Activated T-cell treated with anti-CD3 and anti-CD28 coated beads for 48 hours (primary cell): ENCODE results near the gene OR52A5.
"Not testable (repeated sequence)": the region's sequence is repeated elsewhere in the genome, so short reads cannot be mapped to it uniquely, and the experiment has no call there.

Source experiments
- DNase-seq: peaks from one replicate; pipeline ENCODE4 v3.0.0-alpha.2; 2020; ENCODE audit warnings: low read depth

The OR52A5 gene

DNA sequence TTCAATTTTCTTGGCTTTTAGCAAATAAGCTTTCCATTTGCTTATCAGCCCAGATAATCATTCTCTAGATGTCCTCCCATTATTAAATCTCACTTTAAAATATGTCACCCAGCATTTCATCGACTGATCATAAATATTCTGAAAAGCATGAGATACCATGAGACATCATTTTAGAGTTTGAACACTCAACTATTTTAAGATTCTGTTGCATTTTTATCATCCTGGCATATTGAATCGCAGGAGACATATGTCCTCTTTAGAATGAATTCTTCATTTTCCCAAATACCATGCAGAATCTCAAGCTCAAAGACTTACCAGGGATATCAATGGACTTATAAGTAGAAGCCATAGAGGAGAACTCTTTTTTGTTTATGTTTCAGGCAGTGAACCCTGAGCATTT lies at the start of gene OR52A5:
Gene OR52A5 (minus strand): TSS at position 361 of the 400 bp plus-strand sequence. CDS start 5,714 bp downstream, outside the sequence.
- DNase-seq = no peak

DNA sequence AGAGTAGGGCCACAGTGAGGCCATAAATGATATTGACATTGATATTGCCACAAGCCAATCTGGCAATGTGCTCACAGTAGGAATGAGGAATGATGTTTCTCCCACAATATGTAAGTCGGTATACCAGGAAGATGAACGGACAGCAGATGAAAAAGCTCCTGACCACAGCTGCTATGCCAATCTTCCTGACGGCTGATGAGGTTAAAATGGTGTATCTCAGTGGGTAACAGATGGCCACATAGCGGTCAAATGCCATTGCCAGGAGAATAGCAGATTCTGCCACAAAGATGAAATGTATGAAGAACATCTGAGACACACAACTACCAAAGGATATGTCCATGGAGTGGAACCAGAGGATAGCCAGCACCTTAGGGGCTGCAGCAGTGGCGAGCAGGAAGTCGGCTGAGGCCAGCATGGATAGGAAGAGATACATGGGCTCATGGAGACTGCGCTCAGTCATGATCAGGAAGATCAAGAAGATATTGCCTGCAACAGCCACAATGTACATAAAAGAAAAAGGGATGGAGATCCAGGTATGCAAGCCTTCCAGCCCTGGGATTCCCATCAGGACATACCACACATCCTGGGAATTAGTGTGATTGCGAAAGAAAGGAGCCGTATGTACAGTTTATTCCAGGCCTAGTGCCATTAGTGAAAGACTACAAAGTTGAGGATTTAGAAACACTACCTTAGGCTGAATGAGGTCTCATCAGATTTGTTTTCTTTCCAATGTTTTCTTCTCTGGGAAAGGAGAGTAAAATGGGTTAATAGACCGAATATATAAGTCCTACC lies 40.1 kb upstream of the OR52A5 start:
- no peak for DNase-seq

DNA sequence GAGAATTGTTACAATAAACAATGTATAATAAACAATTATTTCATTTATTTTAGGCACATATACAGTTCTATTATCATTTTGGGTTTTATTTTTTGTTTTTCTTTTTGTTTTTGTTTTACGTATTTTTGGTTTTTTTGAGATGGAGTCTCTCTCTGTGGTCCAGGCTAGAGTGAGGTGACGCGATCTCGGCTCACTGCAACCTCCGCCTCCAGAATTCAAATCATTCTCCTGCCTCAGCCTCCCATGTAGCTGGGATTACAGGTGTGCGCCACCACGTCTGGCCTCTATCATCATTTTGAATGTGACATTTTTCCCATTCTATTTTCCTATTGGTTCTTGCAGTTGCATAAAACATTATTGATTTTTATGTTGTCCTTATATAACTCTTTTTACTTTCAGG lies 36.8 kb upstream of the OR52A5 start:
- DNase-seq = no peak

DNA sequence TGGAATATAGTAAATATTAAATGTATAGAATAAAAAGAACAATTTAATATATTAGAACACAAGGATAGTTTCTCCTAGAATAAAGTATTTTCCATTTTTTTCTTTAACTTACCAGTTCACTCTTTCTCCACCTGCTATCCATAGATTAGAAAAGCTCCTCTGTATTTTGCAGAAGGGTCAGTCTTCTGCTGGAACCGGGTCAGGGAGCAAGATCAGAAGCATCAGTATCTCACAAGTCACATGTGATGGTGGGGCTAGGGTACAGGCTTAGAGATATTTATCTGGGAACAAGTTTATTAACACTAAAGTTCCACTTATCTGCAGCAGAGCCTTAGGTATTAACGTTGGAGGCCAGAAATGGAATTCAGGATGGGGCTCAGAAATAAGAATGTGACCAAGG lies 33.7 kb upstream of the OR52A5 start:
- DNase-seq = no peak

DNA sequence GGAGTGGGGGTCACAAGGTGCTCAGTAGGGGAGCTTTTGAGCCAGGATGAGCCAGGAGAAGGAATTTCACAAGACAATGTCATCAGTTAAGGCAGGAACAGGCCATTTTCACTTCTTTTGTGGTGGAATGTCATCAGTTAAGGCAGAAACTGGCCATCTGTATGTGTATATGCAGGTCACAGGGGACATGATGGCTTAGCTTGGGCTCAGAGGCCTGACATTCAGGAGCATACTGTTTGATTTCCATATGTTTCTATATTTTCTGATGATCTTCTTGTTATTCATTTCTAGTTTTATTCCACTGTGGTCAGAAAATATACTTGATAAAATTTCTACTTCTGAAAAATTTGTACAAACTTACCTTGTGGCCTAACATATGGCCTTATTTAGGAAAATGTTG lies 27.7 kb upstream of the OR52A5 start:
- not testable (repeated sequence) for DNase-seq

DNA sequence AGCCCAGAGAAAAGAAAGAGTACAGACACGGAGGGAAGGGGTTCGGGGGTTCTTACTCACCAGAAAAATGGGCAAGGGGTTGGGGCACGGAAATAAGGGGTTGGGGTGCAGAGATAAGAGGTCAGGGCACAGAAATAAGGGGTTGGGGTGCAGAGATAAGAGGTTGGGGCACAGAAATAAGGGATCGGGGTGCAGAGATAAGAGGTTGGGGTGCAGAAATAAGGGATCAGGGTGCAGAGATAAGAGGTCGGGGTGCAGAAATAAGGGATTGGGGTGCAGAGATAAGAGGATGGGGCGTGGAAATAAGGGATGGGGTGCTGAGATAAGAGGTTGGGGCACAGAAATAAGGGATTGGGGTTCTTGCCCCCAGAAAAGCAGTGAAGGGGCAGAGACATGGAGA lies 26.7 kb upstream of the OR52A5 start:
- DNase-seq = not testable (repeated sequence)

DNA sequence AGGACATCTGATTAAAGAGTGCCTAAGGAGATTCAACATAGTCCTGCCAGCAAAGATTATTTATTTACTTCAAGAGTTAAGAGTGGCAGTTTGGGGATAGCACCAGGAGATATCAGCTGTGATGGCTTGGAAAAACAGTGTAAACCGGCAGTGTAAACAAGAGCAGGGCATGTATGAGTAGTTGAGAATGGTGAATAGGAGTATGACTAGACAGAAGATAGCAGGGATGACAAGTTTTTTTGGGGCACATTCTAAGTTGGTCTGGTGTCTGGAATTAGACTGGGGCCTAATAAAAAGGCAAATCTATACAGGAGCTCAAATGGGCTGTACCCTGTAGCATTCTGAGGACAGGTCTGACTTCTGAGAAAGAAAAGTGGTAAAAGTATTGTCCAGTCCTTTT lies 22.9 kb upstream of the OR52A5 start:
- not testable (repeated sequence) for DNase-seq

DNA sequence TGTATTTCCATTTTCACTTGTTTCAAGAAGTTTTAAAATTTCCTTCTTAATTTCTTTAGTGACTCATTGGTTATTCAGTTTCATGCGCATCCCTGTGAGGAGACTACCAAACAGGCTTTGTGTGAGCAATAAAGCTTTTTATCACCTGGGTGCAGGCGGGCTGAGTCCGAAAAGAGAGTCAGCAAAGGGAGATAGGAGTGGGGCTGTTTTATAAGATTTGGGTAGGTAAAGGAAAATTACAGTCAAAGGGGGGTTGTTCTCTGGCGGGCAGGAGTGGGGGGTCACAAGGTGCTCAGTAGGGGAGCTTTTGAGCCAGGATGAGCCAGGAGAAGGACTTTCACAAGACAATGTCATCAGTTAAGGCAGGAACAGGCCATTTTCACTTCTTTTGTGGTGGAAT lies 22.1 kb upstream of the OR52A5 start:
- DNase-seq = not testable (repeated sequence)

DNA sequence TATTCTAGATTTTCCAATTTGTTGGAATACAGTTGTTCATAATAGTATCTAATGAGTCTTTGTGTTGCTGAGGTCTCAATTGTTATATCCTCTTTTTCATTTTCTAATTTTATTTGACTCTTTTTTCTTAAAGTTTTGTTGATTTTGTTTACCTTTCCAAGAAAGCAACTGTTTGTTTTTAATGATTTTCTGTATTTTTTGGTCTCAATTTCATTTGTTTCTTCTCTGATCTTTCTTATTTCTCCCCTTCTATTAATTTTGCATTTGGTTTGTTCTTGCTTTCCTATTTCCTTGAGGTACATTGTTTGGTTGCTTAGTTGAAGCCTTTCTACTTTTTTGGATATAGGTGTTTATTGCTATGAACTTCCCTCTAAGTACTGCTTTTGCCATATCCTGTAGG lies 21.6 kb upstream of the OR52A5 start:
- no peak for DNase-seq

DNA sequence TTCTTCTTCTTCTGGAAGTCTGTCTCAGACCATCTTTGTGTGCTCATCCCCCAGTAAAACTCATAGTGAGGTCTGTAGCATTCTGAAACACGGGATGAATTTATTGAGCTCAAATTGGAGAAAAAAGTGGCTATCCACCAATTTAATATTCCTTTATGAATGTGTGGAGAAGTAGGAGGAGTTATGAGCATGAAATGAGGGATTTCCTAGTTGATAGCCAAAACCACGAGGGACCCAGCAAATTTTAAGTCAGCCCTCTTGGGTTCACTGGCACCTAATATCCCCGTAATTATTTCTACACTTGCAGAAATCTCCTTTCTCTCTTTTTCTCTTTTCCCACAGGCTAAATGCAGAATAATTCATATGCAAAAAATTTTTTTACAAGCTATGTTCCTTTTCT lies 16.5 kb upstream of the OR52A5 start, which contains the start of gene OR52A1:
Gene OR52A1 (minus strand): TSS at position 101 of the 400 bp plus-strand sequence. CDS start 2,388 bp downstream, outside the sequence.
- no peak for DNase-seq

DNA sequence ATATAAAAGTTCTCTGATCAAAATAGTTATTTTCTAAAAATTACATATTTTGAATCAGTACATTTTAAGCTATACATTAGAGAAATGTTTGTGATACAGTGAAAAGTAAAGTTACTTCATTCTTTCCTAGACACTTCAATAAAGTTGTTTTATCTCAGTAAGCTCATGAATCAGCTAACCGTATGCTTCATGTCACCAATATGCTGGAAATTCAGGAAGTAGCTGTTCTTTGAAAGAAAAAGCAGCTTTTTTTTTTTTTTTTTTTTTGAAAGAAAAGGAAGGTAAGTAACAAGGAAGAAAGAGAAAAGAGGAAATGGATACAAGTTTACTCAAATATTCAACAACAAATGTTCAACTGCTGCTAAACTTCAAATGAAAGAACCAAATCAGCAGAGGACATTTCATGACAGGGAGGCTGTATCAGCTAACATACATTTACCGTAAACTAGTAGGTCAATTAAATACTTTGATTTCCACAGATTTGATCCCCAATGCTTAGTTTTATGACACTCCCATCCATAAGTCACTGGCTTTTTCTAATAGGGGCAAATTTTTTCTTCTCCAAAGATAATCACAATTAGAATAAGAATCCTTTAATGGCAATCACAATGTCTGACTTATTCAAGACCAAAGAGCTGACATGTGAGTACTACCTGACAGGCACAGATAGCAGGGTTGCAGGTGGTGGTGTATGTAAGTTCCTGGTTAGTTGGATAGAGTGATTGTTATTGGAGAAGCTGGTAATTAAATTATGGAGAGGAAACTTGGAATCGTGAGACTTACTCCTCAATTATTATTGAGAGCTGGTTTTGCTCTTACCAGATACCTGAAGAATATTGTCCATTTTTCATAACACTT lies 15.6 kb upstream of the OR52A5 start:
- no peak for DNase-seq

DNA sequence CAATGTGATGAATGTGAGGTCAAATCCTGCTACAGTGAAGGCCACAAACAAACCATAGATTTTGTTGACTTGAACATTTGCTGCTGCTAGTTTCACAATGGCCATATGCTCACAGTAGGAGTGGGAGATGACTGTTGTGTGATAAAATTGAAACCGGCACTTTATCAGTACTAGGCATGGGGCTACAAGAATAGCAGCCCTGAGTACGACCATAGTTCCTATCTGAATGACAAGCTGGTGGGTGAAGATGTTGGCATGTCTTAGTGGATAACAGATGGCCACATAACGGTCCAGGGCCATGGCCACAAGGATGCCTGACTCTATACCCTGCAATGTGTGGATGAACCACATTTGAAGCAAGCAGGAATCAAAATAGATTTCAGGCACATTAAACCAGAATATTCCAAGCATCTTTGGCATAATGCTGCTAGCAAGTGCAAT lies 13.6 kb upstream of the OR52A5 start:
- DNase-seq = no peak

DNA sequence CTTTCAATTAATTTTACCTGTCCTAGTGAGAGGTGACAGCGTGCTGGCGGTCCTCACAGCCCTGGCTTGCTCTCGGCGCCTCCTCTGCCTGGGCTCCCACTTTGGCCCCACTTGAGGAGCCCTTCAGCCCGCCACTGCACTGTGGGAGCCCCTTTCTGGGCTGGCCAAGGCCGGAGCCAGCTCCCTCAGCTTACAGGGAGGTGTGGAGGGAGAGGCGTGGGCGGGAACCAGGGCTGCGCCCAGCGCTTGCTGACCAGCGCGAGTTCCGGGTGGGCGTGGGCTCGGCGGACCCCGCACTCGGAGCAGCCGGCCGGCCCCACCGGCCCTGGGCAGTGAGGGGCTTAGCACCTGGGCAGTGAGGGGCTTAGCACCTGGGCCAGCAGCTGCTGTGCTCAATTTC lies 6.0 kb upstream of the OR52A5 start:
- not testable (repeated sequence) for DNase-seq

DNA sequence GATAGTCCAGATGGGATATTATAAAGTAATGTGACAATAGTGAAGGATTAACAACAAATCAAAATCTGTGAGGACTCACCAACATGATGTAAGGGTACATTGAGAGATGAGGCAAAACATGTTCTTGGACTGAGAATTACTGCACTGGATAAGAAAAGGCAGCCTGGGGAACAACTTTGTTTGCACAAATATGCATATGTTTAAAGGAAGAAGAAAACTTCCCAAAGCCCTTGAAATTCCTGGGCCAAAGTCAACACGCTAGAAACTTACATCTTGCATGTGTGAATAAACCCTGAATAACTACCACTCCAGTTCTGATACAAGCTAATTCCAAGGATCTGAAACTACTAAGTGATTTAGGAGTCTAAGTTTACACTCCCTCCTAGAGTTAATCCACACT lies 1.1 kb downstream of the OR52A5 start:
- DNase-seq = no peak

DNA sequence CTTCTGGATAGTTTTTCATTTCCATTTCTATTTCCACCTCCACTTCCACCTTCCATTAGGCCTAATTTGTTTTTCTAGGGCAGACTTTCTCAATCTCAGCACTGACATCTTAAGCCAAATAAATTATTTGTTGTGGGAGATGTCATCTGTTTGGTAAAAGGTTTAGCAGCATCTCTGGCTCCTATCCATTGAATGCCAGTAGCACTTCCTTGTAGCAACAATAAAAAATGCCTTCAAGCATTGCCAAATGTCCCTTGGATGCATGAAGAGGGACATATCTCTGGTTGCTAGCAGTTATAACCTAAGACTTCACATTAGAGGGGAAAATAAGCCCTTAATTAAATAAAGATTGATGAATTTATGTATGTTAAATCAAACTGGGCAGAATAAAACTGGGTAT lies 1.9 kb downstream of the OR52A5 start:
- DNase-seq = no peak

DNA sequence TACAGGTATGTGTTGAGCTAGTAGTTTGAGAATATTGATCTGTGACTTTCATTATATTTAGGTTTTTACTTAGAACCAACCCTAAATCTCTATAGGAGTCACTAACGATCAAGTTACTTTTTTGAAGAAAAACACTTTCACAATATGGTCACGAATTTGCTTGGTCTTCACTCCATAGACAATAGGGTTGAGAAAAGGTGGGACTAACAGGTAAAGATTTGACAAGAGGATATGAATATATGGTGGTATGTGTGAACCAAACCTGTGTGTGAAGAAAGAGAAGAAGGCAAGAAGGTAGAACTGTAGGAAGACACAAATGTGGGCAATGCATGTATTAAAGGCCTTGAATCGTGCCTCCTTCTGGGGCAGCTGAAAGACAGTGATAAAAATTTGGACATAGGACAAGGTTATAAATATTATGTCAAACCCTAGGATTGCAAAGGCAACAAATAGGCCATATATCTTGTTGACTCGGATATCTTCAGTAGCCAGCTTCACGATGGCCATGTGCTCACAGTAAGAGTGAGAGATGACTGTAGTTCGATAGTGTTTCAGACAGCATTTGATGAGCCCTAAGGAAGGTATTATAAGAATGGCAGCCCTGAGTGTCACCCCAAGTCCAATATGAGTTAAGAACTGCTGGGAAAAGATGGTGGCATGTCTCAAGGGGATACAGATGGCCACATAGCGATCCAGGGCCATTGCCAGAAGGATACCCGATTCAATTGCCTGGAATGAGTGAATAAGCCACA lies 6.4 kb downstream of the OR52A5 start:
- no peak for DNase-seq

DNA sequence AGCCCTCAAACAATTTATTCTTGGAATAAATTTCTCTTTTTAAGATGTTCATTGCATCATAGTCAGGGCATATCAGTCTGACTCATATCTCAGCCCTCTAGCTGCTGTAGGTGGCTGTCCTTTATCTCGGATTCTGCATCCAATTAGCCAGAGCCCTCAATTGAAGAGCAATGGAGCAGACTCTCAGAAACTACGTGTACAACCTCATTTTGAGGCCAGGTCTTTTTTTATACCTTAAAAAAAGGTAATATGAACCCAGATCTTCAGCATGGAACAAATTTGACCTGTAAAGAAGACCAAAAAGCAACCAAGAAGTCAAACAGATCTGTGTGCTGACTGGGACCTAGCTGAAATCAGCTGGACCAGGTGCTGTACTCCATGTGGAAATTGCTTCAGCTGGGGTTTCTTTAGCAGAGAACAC lies 8.7 kb downstream of the OR52A5 start:
- DNase-seq = no peak

DNA sequence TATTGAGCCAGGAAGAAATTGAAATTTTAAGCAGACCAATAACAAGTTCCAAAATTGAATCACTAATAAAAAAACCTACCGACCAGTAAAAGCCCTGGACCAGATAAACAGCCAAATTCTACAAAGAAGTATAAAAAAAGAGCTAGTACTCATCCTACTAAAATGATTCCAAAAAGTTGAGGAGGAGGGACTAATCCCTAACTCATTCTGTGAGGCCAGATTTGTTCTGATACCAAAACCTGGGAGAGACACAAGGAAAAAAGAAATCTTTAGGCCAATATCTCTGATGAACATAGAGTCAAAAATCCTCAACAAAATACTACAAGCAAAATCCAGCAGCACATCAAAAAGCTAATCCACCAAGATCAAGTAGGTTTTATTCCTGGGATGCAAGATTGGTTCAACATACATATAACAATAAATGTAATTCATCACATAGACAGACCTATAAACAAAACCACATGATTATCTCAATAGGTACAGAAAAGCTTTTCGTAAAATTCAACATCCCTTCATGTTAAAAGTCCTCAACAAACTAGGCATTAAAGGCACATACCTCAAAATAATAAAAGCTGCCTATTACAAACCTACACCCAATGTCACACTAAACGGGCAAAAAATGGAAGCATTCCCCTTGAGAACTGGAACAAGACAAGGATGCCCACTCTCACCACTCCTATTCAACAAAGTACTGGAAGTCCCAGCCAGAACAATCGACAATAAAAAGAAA lies 13.1 kb downstream of the OR52A5 start:
- DNase-seq = no peak

DNA sequence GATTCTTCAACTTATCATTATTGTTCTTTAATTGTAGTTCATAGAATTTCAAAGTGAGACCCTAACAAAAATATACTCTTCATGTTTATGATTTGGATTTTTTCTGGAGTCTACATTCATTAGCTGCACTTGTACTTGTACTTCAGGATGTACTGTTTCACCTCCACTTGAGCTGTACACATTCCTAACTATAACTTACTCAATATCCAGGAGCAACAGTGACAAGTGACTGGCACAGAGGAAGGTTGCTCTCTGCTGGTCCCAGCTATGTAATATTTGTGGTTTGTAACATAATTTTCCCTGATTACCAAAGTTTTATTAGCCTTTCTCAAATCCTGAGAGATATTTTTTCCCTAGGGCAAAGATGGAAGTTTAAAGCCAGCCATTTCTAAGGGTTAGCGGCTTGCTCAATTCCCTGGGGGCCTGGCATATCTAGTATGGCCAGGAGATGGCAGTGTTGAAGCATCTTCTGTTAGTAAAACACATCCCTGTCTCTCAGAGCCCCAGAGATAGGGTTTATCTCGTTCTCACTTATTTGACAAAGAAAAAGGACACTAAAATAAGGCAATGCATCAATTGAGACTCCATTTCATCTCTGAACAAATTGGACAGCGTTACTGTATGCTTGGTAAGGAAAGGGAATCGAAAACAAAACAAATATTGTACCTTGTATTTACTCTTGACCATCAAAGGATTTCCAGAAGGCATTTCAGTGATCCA lies 14.2 kb downstream of the OR52A5 start:
- peak; percentile 10 for DNase-seq

DNA sequence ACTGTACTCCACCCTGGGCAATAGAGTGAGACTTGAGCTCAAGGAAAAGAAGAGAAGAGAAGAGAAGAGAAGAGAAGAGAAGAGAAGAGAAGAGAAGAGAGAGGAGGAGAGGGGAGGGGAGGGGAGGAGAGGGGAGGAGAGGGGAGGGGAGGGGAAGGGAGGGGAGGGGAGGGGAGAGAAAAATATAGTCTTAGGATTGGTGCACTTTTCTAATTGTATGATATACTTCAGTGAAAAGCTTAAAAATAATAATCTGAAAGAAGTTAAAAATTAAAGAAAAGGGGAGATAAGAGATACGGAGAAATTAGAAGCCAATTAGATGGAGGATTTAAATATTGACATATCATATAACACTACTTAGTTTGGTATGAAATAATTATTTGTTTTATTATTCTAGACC lies 19.3 kb downstream of the OR52A5 start:
- DNase-seq = no peak

DNA sequence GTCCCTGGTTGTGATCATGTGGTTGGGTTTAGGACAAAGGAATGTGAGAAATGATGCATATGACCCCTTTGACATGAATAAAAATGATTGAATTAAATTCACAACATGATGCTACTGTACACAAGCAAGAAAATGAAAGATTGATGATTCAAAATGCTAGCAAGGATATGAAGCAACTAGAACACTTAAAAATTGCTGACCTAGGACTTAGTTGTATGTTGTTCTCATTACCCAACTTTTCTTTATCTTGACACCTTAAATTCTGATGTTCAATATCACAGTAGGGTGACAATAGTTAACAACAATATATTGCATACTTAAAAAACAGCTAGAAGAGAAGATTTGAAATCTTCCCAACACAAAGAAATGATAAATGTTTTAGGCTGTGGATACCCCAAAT lies 20.6 kb downstream of the OR52A5 start:
- no peak for DNase-seq
